SK-N-SH (cell line): Measurements from ENCODE around the gene TTC39A. TPM values are rescaled to one million over a fixed set of nuclear protein-coding genes. Genes with fewer than 3 reads are reported as not detected.

Source experiments
- CTCF ChIA-PET: fragments of 300-600, 350-600 bp; formaldehyde crosslinking; extraction: SDS; loops from one replicate; lab custom pipeline; 2021; lab: Yijun Ruan, JAX
- POLR2A ChIA-PET: fragments of 350-600 bp; sonication (Branson Sonifier 250); formaldehyde crosslinking; extraction: SDS; loops from one replicate; lab custom pipeline; 2020; ENCODE audit warnings: antibody characterized with exemption, inconsistent platforms; lab: Yijun Ruan, JAX
- DNase-seq: peaks from one replicate; pipeline ENCODE4 v3.0.0; 2012
- H2AFZ ChIP-seq: fragments of 200-600 bp; sonication (generic); 2 replicates; pipeline ENCODE4 v1.8.1; 2016; ENCODE audit warnings: antibody characterized with exemption, mild to moderate bottlenecking, low read depth
- H3F3A ChIP-seq: fragments of 200-600 bp; sonication (generic); replicated peaks from 2 replicates; pipeline ENCODE3; 2016; ENCODE audit warnings: antibody characterized with exemption, mild to moderate bottlenecking; ENCODE audit not compliant: insufficient read depth
- H3K27ac ChIP-seq, 2 experiments: fragments of 200-500 bp in 1 of 2; fragments of 200-600 bp in 1 of 2; sonication (Bioruptor generic) in 1 of 2; sonication (generic), shearing (Covaris generic) in 1 of 2; 2 replicates each; pipeline versions ENCODE4 v1.5.1 to v1.6.1; 2014 to 2016; ENCODE audit warnings: low read depth in 2 of 2, inconsistent platforms in 1 of 2, low read length in 1 of 2, mild to moderate bottlenecking in 1 of 2, mixed read lengths in 1 of 2
- H3K27me3 ChIP-seq: fragments of 200-600 bp; sonication (generic), shearing (Covaris generic); 2 replicates; pipeline ENCODE4 v1.6.1; 2016; ENCODE audit warnings: mixed run types; ENCODE audit not compliant: insufficient read depth
- H3K36me3 ChIP-seq, 2 experiments: fragments of 200-500 bp in 1 of 2; fragments of 200-600 bp in 1 of 2; sonication (Bioruptor generic) in 1 of 2; sonication (generic) in 1 of 2; replicated peaks in 1 of 2; 2 replicates each; pipeline versions ENCODE3 to v1.5.1; 2014 to 2016; ENCODE audit warnings: low read length in 1 of 2, mild to moderate bottlenecking in 1 of 2; ENCODE audit not compliant: insufficient read depth in 2 of 2, control insufficient read depth in 1 of 2
- H3K4me1 ChIP-seq, 2 experiments: fragments of 200-500 bp in 1 of 2; fragments of 200-600 bp in 1 of 2; sonication (Bioruptor generic) in 1 of 2; sonication (generic), shearing (Covaris generic) in 1 of 2; 2 replicates each; pipeline versions ENCODE4 v1.5.1 to v1.6.1; 2014 to 2016; ENCODE audit warnings: low read depth in 1 of 2, low read length in 1 of 2, mixed run types in 1 of 2; ENCODE audit not compliant: insufficient read depth in 2 of 2, control insufficient read depth in 1 of 2
- H3K4me2 ChIP-seq: fragments of 200-600 bp; sonication (generic), shearing (Covaris generic); 2 replicates; pipeline ENCODE4 v1.6.1; 2017; ENCODE audit warnings: mixed run types
- H3K4me3 ChIP-seq, 2 experiments: fragments of 200-500 bp in 1 of 2; fragments of 200-600 bp in 1 of 2; sonication (Bioruptor generic) in 1 of 2; sonication (generic), shearing (Covaris generic) in 1 of 2; 2 replicates each; pipeline versions ENCODE4 v1.5.1 to v1.8.1; 2014 to 2016; ENCODE audit warnings: low read depth in 2 of 2, inconsistent platforms in 1 of 2, low read length in 1 of 2, mild to moderate bottlenecking in 1 of 2, mixed read lengths in 1 of 2, moderate library complexity in 1 of 2
- H3K79me2 ChIP-seq: fragments of 200-600 bp; sonication (generic); 2 replicates; pipeline ENCODE4 v1.8.1; 2017; ENCODE audit warnings: mild to moderate bottlenecking; ENCODE audit not compliant: insufficient read depth
- H3K9ac ChIP-seq: fragments of 200-600 bp; sonication (generic); 2 replicates; pipeline ENCODE4 v1.6.1; 2017; ENCODE audit warnings: mixed run types
- H3K9me2 ChIP-seq: fragments of 200-600 bp; sonication (generic); 2 replicates; pipeline ENCODE4 v1.6.1; 2017; ENCODE audit warnings: mixed run types
- H3K9me3 ChIP-seq: fragments of 200-600 bp; sonication (generic); 2 replicates; pipeline ENCODE4 v1.6.1; 2017; ENCODE audit warnings: mixed run types, mild to moderate bottlenecking, moderate library complexity
- H4K20me1 ChIP-seq: fragments of 200-600 bp; sonication (generic); 2 replicates; pipeline ENCODE4 v1.6.1; 2017; ENCODE audit warnings: mild to moderate bottlenecking, mixed run types; ENCODE audit not compliant: insufficient read depth
- CHD2 ChIP-seq: fragments of 150-350 bp; IDR thresholded peaks from 2 replicates; pipeline ENCODE4 v1.6.1; 2018; ENCODE audit warnings: low read length; ENCODE audit not compliant: partially characterized antibody
- FOSL2 ChIP-seq: IDR thresholded peaks from 2 replicates; pipeline ENCODE4 v1.4.0; 2012; ENCODE audit warnings: low read depth, mild to moderate bottlenecking, moderate library complexity, borderline replicate concordance
- FOXJ3 ChIP-seq: sonication (generic); formaldehyde crosslinking; IDR thresholded peaks from 2 replicates; pipeline ENCODE4 v1.5.1; 2020; ENCODE audit warnings: mild to moderate bottlenecking, missing genetic modification reagents
- GABPA ChIP-seq: IDR thresholded peaks from 2 replicates; pipeline ENCODE4 v1.4.0; 2012; ENCODE audit warnings: low read depth, mild to moderate bottlenecking
- JUND ChIP-seq: IDR thresholded peaks from 2 replicates; pipeline ENCODE4 v1.4.0; 2012
- NFIC ChIP-seq: IDR thresholded peaks from 2 replicates; pipeline ENCODE4 v1.4.0; 2012; ENCODE audit warnings: borderline replicate concordance
- RAD21 ChIP-seq: IDR thresholded peaks from 2 replicates; pipeline ENCODE4 v1.6.1; 2012; ENCODE audit warnings: mild to moderate bottlenecking, low read length
- RCOR1 ChIP-seq: fragments of 150-350 bp; IDR thresholded peaks from 2 replicates; pipeline ENCODE4 v1.6.1; 2017; ENCODE audit warnings: antibody characterized with exemption, low read length
- SMC3 ChIP-seq: IDR thresholded peaks from 2 replicates; pipeline ENCODE4 v1.6.1; 2012; ENCODE audit warnings: low read depth, low read length, improper control_type of control experiment
- YY1 ChIP-seq: IDR thresholded peaks from 2 replicates; pipeline ENCODE4 v1.4.0; 2012; ENCODE audit warnings: low read depth, mild to moderate bottlenecking
- whole genome bisulfite sequencing: methylation state at CpG from one replicate; pipeline ENCODE4 v1.1.6; 2017; ENCODE audit warnings: low lambda C conversion rate; 5-methylcytosine and 5-hydroxymethylcytosine counted together
- polyA plus RNA-seq, 3 experiments: library from polyadenylated mRNA; depleted of rRNA; stranded (reverse); fragments of >200 nt; gene quantifications; 2 replicates each; pipeline ENCODE4 v1.2.3, GENCODE V29; 2012
- TF ChIP-seq, protein P1 (sequence below): IDR thresholded peaks from 2 replicates; pipeline ENCODE4 v1.4.0; 2012; ENCODE audit warnings: low read depth, borderline replicate concordance
- TF ChIP-seq, protein P2 (sequence below): IDR thresholded peaks from 2 replicates; pipeline ENCODE4; 2012

The TTC39A gene
- polyA plus RNA-seq, 1 of the 3 experiments (the other 2 are of a cell fraction): 0.97 TPM

DNA sequence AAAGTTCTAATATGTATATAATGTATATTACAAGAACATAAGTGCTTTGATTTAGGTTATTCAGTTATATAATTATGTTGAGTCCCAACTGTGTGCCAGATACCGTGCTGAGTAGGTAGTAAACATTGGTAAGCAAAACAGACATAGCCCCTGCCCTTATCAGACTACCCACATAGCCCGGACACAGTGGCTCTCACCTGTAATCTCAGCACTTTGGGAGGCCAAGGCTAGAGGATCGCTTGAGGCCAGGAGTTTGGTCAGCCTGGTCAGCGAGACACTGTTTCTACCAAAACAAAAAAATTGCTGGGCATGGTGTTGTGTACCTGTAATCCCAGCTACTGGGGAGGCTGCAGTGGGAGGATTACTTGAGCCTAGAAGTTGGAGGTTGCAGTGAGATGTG, 63.6 kb downstream of the TTC39A start:
- H2AFZ ChIP-seq: no peak overlapping the region
- peaks cover 11 to 13% of the 10 kb centered on the region in 2 experiments for H3K36me3 ChIP-seq
- peaks cover 77% of the 10 kb centered on the region for H3K79me2 ChIP-seq
- peaks cover 8% of the 10 kb centered on the region for H4K20me1 ChIP-seq
- no peaks in the 10 kb centered on the region for H3K9me3 ChIP-seq
- no peaks in the 10 kb centered on the region for H3K27me3 ChIP-seq
- 100% methylated on average over 4 of the region's 4 CpGs for WGBS
- H3K27ac ChIP-seq: no peak overlapping the region; a peak in 1 of 4 replicates
- ChIA-PET POLR2A (no interaction called here), CTCF (interaction anchor here (0.5 to 1.5 kb wide), 3 partner anchors 11 to 1053 kb away, joined by 3 read pairs; no protein-coding TSS in a partner anchor)
- H3F3A ChIP-seq: peaks cover 33% of the 10 kb centered on the region
- H3K9me2 ChIP-seq: no peaks in the 10 kb centered on the region
- H3K9ac ChIP-seq: no peak overlapping the region
- peaks cover 9 to 58% of the 10 kb centered on the region in 2 experiments for H3K4me1 ChIP-seq
- no peak for DNase-seq
- no peak overlapping the region for H3K4me3 ChIP-seq
- TF ChIP-seq YY1 (no peak), JUND (no peak), FOXJ3 (CRISPR knock-in tag) (no peak), RAD21 (no peak), SMC3 (no peak), FOSL2 (no peak)
- TF ChIP-seq, protein P1, sequence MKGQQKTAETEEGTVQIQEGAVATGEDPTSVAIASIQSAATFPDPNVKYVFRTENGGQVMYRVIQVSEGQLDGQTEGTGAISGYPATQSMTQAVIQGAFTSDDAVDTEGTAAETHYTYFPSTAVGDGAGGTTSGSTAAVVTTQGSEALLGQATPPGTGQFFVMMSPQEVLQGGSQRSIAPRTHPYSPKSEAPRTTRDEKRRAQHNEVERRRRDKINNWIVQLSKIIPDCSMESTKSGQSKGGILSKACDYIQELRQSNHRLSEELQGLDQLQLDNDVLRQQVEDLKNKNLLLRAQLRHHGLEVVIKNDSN: no peak
- H3K4me2 ChIP-seq: no peak overlapping the region

DNA sequence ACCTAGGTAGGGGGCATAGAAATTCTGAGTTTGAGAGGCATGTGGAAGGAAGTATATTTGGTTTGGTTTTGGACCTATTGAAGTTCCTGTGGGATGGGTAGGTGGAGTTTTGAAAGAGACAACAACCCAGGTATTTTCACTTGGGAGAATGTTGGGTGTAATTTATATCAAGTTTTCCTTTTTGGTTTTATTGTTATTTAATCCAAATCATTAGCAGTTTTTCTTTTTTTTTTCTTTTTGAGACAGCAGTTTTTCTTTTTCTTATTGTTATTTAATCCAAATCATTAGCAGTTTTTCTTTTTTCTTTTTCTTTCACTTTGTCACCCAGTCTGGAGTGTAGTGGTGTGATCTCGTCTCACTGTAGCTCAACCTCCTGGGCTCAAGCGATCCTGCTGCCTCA, 64.2 kb downstream of the TTC39A start:
- no peak overlapping the region for H3K9ac ChIP-seq
- no peak overlapping the region for H3K4me3 ChIP-seq
- peak overlapping the region in 1 of 2 experiments; percentile 78; a peak in 1 of 4 replicates for H3K27ac ChIP-seq
- peaks cover 9 to 58% of the 10 kb centered on the region in 2 experiments for H3K4me1 ChIP-seq
- DNase-seq: no peak
- peaks cover 5 to 7% of the 10 kb centered on the region in 2 experiments for H3K36me3 ChIP-seq
- H3F3A ChIP-seq: peaks cover 33% of the 10 kb centered on the region
- no peaks in the 10 kb centered on the region for H3K9me2 ChIP-seq
- H2AFZ ChIP-seq: no peak overlapping the region
- CTCF ChIA-PET: interaction anchor here (0.5 to 1.5 kb wide), 2 partner anchors 30 to 1053 kb away, joined by 3 read pairs; no protein-coding TSS in a partner anchor
- 0 out of 2 replicates have a peak overlapping the region, but pooled peaks have one; percentile 51 for H3K4me2 ChIP-seq
- 95% methylated on average over 2 of the region's 2 CpGs for WGBS
- H3K79me2 ChIP-seq: peaks cover 83% of the 10 kb centered on the region
- no peaks in the 10 kb centered on the region for H3K9me3 ChIP-seq
- peaks cover 12% of the 10 kb centered on the region for H4K20me1 ChIP-seq
- TF ChIP-seq CHD2 (no peak), RCOR1 (no peak), NFIC (no peak), JUND (no peak), FOXJ3 (CRISPR knock-in tag) (no peak), GABPA (no peak)
- TF ChIP-seq, protein P2, sequence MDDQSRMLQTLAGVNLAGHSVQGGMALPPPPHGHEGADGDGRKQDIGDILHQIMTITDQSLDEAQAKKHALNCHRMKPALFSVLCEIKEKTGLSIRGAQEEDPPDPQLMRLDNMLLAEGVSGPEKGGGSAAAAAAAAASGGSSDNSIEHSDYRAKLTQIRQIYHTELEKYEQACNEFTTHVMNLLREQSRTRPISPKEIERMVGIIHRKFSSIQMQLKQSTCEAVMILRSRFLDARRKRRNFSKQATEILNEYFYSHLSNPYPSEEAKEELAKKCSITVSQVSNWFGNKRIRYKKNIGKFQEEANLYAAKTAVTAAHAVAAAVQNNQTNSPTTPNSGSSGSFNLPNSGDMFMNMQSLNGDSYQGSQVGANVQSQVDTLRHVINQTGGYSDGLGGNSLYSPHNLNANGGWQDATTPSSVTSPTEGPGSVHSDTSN: no peak
- POLR2A ChIA-PET: interaction anchor here (0.7 kb wide), 1 partner anchor 10 kb away, joined by 3 read pairs; no protein-coding TSS in a partner anchor
- H3K27me3 ChIP-seq: no peaks in the 10 kb centered on the region
